ENCODE data around the gene SLC7A1.

Gene SLC7A1

DNA sequence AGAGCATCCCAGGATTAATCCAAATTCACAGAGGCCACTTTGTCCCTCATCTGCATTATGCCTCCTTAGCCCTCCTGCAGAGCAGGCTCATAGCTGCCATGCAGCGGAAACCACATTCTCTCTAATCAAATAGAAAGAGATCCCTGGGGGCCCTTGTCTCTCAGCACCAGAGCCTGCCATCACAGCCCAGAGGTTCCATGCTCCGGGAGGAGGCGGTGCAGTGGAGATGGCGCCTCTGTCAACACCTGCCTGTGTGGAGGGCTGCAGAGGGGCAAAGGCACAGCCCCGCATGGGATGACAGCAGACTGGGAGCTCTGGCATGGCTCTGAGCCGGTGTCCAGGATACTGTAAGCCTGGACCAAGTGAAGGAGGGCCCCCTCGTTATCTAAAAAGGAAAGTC, 111.3 kb downstream of the SLC7A1 start:
- peak; percentile 33 for DNase-seq

DNA sequence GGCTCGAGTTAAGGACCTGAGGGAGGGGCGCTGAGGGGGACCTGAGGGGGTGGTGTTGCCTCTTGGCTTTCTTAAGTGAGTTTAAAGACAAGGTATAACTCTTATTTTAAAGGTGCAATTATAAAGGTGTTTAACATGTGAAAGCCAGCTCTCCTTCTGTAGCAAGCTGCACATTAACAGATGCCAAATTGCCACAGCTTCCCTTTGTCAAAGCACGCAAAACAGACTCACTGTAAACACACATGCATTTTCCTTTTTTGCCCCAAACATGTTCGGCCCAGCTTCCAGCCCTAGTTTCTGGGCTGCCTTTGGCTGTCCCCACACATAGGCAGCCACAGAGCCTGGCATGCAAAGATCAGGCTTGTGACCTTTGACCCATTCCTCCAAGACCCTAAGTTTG, 111.9 kb downstream of the SLC7A1 start:
- DNase-seq = no peak

DNA sequence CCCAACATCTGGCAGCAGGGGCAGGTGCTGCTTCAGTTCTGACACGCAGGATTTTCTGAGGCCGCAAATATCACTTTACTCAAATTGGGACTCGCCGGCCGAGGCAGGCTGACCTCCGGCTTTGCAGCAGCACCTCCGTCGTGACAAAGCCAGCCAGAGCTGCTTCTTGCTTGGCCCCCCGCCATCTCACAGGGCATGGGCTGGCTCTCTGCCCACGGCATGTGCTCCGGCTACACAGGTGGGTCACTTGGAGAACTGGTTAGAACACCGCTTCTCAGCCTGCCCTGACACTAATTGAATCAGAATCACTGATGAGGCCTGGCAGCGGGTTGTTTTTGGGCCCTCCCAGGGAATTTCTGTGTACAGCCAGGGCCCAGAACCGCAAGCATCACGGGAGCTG, 112.3 kb downstream of the SLC7A1 start:
- DNase-seq = no peak

DNA sequence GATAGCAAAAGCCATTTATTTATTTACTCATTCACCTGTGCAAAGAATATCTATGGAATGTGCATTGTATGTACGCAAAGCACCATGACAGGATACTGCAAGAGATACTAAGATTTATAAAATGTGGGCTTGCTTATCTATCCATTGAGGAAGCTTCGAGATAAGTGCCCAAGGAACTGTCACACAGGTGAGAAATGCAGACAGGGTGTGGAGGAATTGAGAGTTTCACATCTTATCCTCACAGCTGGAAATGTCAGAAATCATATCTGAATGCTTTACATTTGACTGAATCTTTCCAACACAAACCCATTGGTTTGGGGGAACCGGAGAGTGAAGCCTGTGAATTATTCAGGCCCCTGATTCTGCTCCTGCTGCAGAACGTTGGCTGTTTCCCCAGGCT, 113.0 kb downstream of the SLC7A1 start:
- DNase-seq = no peak

DNA sequence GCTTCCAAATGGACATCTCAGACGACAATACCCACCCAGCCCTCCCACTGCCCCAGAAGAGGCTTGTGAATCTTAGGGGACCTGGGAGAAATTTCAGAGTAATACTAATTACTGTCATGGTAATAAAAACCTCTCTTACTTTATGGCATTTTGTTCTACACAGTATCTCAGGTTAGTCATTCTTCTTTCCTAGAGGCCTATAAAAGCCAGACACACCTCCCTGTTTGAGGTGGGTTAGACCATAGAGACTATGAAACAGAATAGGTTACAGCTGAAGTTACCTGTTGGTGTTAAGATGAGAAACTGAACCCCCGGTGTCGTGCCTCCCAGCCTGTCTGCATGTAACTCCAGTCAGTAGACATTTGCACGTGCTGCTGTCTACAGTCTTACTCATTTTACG, 113.9 kb downstream of the SLC7A1 start:
- no peak for DNase-seq

DNA sequence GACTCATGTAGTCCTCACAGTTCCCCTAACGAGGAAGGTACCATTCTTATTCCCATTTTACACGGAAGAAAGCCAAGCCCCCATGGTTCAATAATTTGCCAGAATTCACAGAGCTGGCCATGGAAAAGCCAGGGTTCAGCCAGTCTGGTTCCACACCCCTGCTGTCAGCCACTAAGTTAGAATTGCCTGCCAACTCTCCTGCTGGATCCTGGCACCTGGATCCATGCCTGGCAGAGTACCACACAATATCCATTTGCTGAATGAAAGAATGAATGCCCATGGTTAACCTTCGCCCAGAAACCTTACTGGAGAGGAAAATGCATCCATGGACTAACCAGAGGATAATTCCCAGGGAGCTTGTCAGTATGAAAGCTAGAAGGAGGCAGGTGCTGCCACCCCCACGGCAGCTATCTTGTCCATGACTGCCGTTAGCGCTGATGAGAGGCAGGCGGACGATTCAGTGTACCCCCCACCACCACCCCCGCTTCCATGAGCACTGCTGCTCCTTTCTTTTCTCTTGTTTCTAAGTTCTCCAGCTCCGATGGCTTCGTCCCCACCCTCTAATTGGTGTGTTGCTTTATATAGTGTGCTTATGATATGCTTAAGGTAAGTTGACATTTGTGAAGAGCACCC, 114.5 kb downstream of the SLC7A1 start:
- DNase-seq = no peak

DNA sequence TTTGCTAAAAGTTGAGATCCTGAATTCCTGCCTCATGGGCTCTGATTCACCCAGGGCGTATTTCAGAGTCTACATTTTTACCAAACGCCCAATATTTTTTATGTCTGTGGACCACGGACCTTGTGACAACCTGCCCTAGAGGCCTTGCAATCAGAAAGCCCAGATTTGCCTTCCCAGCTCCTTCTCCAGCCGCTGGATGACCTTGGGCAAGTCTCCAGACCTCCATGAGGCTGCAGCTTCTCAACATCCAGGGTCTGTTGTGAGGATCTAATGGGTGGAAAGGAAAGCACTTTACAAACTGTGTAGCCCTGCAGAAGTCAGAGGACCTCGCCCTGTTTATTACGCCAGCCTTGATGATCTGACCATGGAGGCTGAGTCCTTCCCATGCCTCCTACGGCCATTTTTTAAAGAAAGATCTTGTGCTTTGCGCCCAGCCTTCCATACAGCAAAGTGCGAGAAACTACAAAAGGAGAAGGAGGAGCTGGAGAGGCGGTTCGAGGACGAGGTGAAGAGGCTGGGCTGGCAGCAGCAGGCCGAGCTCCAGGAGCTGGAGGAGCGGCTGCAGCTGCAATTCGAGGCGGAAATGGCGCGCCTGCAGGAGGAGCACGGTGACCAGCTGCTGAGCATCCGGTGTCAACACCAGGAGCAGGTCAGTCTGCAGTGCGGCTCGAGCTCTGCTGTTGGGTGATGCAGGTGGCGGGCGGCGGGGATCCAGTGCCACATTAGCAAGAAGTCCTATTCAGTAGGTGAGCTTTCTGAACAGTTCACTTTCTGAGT, 115.6 kb downstream of the SLC7A1 start:
- no peak for DNase-seq

DNA sequence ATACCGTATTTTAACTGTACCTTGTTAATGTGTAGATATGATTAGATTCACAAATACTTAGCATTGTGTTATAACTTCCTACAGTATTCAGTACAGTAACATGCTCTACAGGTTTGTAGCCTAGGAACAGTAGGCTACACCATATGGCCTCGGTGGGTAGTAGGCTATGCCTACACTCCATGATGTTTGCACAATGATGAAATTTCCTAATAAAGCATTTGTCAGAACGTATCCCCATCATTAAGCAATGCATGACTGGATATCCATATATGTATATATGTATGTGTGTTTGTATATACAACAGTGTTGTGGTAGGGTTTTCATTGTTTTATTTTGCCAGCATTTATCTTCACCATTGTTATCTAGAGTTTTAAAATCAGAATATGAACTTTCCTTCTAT, 119.4 kb downstream of the SLC7A1 start:
- no peak for DNase-seq

DNA sequence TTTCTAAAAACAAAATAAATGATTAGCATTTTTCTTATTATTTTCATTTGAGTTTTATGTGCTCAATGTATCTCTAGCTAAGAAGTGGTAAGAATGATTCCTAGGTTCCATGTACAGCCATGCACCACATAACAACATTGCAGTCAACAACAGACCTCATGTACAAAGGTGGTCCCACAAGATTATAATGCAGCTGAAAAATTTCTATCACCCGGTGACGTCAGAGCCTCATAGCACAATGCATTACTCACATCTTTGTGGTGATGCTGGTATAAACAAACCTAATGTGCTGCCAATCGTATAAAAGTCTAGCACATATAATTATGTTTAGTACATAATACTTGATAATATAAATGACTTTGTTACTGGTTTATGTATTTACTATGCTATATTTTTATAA, 120.5 kb downstream of the SLC7A1 start:
- no peak for DNase-seq

DNA sequence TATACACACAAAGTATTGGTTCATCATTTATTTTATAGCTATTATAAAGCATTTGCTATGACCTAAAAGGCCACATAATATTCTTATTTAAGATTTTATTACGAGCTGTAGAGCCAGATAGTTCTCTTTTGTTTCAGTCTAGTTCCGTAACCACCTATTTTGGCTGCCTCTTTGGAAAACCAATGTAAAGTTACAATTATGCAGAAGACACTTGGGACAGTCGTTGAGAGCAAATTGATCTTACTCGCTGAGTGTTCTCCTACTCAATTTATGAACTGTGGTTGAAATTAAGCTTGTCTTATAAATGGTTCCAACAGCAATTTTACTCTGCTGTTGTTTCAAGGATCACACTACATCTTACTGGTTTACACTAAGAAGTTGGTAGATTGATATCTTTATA, 122.3 kb downstream of the SLC7A1 start:
- DNase-seq = no peak

DNA sequence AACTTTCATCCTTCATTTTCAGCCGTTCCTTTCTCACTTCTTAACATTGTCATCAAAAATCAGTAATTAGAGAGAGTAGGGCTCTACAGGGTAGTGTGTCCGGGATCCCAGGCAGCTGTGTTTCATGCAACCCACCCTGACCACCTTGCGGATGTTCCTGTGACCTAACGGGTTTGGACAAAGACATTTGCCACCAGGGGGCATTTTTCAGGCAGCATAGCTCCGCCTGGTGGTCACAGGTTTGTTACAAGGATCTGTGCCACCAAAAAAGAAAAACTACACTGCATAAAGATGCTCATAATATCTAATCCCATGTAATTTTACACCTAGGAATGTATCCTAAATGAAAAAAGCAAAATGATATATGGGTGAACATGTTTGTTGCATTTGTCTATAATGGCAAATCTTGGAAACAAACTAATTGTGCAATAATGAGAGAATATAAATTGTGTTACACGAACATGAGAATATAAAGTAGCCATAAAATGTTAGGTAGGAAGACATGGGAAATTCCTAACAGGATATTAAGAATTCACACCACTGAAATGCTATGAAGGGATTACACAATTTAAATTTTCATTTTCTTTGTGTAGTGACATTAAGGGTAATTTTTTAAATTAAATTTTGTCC, 123.0 kb downstream of the SLC7A1 start:
- no peak for DNase-seq

DNA sequence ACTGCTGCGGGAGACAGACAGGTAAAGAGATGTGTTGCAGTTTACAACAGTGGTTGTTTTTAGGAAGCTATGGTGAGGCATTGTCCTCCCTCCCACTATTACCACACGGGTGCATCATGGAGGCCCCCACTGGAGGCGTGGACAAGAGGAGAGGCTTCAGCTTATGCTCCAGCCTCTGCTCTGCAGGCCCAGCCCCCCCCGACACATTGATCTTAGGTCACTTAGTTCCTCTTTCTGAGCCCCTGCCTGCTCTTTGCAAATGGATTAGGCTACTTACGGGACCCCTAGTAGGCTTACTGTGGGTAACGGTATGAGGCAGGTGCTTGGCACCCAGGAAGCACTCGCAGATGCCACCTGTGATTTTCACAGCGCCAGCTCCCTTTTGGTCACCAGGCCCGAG, 123.9 kb downstream of the SLC7A1 start:
- no peak for DNase-seq

DNA sequence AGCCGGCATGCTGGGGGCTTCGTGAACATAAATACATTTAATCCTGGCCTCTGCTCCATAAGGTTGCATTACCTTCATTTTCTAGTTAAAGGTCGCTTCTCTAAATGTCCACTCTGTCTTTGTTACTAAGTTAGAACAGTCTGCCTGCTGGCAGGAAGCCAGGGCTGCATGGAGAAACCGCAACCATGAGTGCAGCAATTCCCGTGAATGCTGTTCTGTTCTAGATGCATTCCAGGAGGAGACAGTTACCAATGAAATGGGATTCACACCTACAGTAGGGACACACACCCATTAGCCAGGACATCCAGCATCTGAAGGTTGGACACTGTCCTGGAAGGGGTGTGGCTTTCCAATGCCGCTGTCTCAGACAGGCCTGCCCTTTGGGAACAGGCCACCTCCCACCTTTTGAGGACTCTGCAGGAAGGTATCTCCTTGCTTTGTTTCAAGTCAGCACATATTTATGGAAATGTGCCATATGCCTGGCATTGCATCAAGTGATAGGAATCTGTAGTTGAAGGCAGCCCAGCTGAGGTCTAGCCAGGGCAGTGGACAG, 129.7 kb downstream of the SLC7A1 start:
- no peak for DNase-seq

DNA sequence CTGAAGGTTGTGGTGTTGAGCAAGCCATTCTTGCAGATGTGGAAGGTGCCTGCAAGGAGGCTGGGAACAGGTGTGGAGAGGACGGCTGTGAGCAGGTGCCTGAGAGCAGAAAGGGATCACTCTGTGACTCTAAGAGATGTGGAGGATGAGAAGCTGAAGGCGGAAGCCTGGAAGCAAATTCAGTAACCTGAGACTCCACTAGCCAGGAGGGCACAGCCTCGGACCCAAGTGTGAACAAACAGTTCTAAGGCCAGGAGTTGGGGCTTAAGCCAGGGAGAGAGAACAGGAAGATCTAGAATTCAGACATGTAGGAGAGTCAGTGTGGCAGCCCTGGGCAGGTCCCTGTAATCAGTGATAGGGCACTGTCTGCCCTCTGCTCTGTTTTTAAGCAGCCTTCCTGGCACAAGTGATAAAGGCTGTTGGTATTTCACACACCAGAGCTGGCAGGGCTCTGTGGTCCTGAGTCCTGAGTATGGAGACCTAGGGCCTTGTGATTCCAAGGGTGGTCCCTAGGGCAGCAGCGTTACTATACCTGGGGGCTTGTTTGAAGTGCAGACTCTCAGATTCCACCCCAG, 131.3 kb downstream of the SLC7A1 start:
- no peak for DNase-seq

DNA sequence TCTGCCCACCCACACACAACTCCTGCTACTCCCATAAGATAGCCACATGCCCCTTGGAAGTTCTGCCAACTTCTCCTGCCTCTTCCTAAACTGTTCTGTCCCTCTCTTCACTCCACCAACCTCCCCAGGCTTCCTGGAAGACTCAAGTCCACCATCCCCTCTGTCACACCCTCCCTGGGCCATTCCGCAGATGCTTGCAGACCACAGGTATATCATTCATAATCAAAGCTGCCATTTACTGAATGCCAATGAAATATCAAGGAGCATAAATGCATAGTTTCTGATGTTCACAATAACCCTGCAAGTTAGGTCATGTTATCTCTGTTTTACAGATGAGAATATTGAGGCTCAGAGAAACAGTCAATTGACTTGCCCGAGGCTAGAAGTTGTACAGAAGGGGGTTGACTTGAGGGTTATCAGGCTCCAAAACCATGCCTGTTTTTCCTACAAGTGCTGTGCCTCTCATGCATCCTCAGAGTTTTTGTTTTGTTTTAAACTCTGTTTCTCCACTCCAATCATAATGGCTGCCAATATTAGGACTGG, 135.6 kb downstream of the SLC7A1 start:
- DNase-seq = no peak

All from NCI-H1436 treated with DMSO at 0.1 percent for 48 hours (cell line).